H9 (cell line): ENCODE results near the gene ATG7. TPM values are rescaled to one million over a fixed set of nuclear protein-coding genes. Genes with fewer than 3 reads are reported as not detected.

ENCODE experiments used
- DNase-seq: peaks from one replicate; pipeline ENCODE4 v3.0.0-alpha.2; 2017
- H2AFZ ChIP-seq: one replicate; pipeline ENCODE4 v1.6.1; 2013; ENCODE audit warnings: mild to moderate bottlenecking, low read length, control low read depth, moderate library complexity
- H2AK5ac ChIP-seq: 2 replicates; pipeline ENCODE4 v1.6.1; 2013; ENCODE audit warnings: low read length, control low read depth, mixed read lengths; ENCODE audit not compliant: insufficient read length
- H2BK120ac ChIP-seq: one replicate; pipeline ENCODE4 v1.6.1; 2013; ENCODE audit warnings: low read depth, mild to moderate bottlenecking, low read length, control low read depth, inconsistent platforms; ENCODE audit not compliant: poor library complexity, severe bottlenecking
- H2BK12ac ChIP-seq: 2 replicates; pipeline ENCODE4 v1.6.1; 2013; ENCODE audit warnings: low read length, control low read depth, mixed read lengths, low read depth; ENCODE audit not compliant: insufficient read length
- H2BK15ac ChIP-seq: 2 replicates; pipeline ENCODE4 v1.6.1; 2013; ENCODE audit warnings: low read depth, low read length, control low read depth
- H2BK20ac ChIP-seq: one replicate; pipeline ENCODE4 v1.6.1; 2013; ENCODE audit warnings: low read depth, mild to moderate bottlenecking, low read length, control low read depth, inconsistent platforms; ENCODE audit not compliant: poor library complexity, severe bottlenecking
- H2BK5ac ChIP-seq: 2 replicates; pipeline ENCODE4 v1.6.1; 2013; ENCODE audit warnings: low read length, control low read depth, mixed read lengths; ENCODE audit not compliant: insufficient read length
- H3K14ac ChIP-seq: 2 replicates; pipeline ENCODE4 v1.6.1; 2013; ENCODE audit warnings: low read length, control low read depth; ENCODE audit not compliant: insufficient read depth
- H3K18ac ChIP-seq: 2 replicates; pipeline ENCODE4 v1.6.1; 2013; ENCODE audit warnings: low read depth, mild to moderate bottlenecking, mixed read lengths, low read length, control low read depth; ENCODE audit not compliant: insufficient read length
- H3K23ac ChIP-seq: 2 replicates; pipeline ENCODE4 v1.6.1; 2013; ENCODE audit warnings: low read length, control low read depth, mixed read lengths, low read depth; ENCODE audit not compliant: insufficient read length
- H3K23me2 ChIP-seq: 2 replicates; pipeline ENCODE4 v1.6.1; 2013; ENCODE audit warnings: low read depth, mild to moderate bottlenecking, mixed read lengths, low read length, control low read depth; ENCODE audit not compliant: insufficient read length, poor library complexity, severe bottlenecking
- H3K27ac ChIP-seq: 2 replicates; pipeline ENCODE4 v1.5.1; 2013; ENCODE audit warnings: low read length, control low read depth, mixed read lengths, low read depth; ENCODE audit not compliant: insufficient read length
- H3K27me3 ChIP-seq: 2 replicates; pipeline ENCODE4 v1.6.1; 2013; ENCODE audit warnings: low read length, control low read depth, inconsistent platforms; ENCODE audit not compliant: insufficient read depth
- H3K4ac ChIP-seq: 2 replicates; pipeline ENCODE4 v1.6.1; 2013; ENCODE audit warnings: low read depth, mild to moderate bottlenecking, control low read depth, inconsistent platforms, low read length, moderate library complexity
- H3K4me1 ChIP-seq: 2 replicates; pipeline ENCODE4 v1.6.1; 2013; ENCODE audit warnings: low read length, control low read depth, inconsistent platforms; ENCODE audit not compliant: insufficient read depth
- H3K4me2 ChIP-seq: 2 replicates; pipeline ENCODE4 v1.6.1; 2013; ENCODE audit warnings: low read length, control low read depth, mixed read lengths; ENCODE audit not compliant: insufficient read length, insufficient read depth
- H3K56ac ChIP-seq: 2 replicates; pipeline ENCODE4 v1.6.1; 2013; ENCODE audit warnings: low read depth, mild to moderate bottlenecking, mixed read lengths, low read length, control low read depth; ENCODE audit not compliant: insufficient read length
- H3K79me1 ChIP-seq: 2 replicates; pipeline ENCODE4 v1.6.1; 2013; ENCODE audit warnings: low read depth, mild to moderate bottlenecking, moderate library complexity, low read length, control low read depth, inconsistent platforms; ENCODE audit not compliant: insufficient read depth, poor library complexity, severe bottlenecking
- H3K79me2 ChIP-seq: 2 replicates; pipeline ENCODE4 v1.6.1; 2013; ENCODE audit warnings: low read length, control low read depth, inconsistent platforms; ENCODE audit not compliant: insufficient read depth
- H3K9ac ChIP-seq: 2 replicates; pipeline ENCODE4 v1.6.1; 2013; ENCODE audit warnings: low read length, control low read depth, mixed read lengths; ENCODE audit not compliant: insufficient read length; ENCODE audit errors: extremely low read depth
- H3K9me3 ChIP-seq: one replicate; pipeline ENCODE4 v1.6.1; 2013; ENCODE audit warnings: low read depth, low read length, inconsistent platforms; ENCODE audit not compliant: control insufficient read depth
- H3T11ph ChIP-seq: one replicate; pipeline ENCODE4 v1.6.1; 2013; ENCODE audit warnings: mild to moderate bottlenecking, low read length, control low read depth, inconsistent platforms
- H4K20me1 ChIP-seq: one replicate; pipeline ENCODE4 v1.6.1; 2013; ENCODE audit not compliant: control insufficient read depth, insufficient read length, insufficient read depth
- H4K5ac ChIP-seq: 2 replicates; pipeline ENCODE4 v1.6.1; 2013; ENCODE audit warnings: low read depth, mild to moderate bottlenecking, mixed read lengths, low read length, control low read depth; ENCODE audit not compliant: insufficient read length
- H4K8ac ChIP-seq: replicated peaks from 2 replicates; pipeline ENCODE4 v1.6.1; 2013; ENCODE audit warnings: low read length, control low read depth, mixed read lengths, low read depth; ENCODE audit not compliant: insufficient read length
- H4K91ac ChIP-seq: 2 replicates; pipeline ENCODE4 v1.6.1; 2013; ENCODE audit warnings: low read depth, mild to moderate bottlenecking, moderate library complexity, mixed read lengths, low read length, control low read depth; ENCODE audit not compliant: insufficient read length
- H3K27ac Mint-ChIP-seq, 3 experiments: 2 replicates in 2 of 3; 3 replicates in 1 of 3; pipeline ENCODE4 v1.8.0; 2020 to 2021; ENCODE audit warnings: mixed read lengths in 3 of 3, mild to moderate bottlenecking in 1 of 3, moderate library complexity in 1 of 3
- H3K27me3 Mint-ChIP-seq: 2 replicates; pipeline ENCODE4 v1.8.0; 2021; ENCODE audit warnings: low read depth, mild to moderate bottlenecking, moderate library complexity, mixed read lengths
- H3K36me3 Mint-ChIP-seq, 3 experiments: 2 replicates in 2 of 3; 3 replicates in 1 of 3; pipeline ENCODE4 v1.8.0; 2020 to 2021; ENCODE audit warnings: low read depth in 3 of 3, mixed read lengths in 3 of 3; ENCODE audit not compliant: insufficient read depth in 1 of 3
- H3K4me1 Mint-ChIP-seq, 2 experiments: 2 replicates each; pipeline ENCODE4 v1.8.0; 2020; ENCODE audit warnings: mixed read lengths in 2 of 2
- H3K4me3 Mint-ChIP-seq, 2 experiments: 2 replicates in 1 of 2; 3 replicates in 1 of 2; pipeline ENCODE4 v1.8.0; 2020 to 2021; ENCODE audit warnings: mild to moderate bottlenecking in 2 of 2, mixed read lengths in 2 of 2, moderate library complexity in 1 of 2
- H3K9me3 Mint-ChIP-seq, 2 experiments: 2 replicates in 1 of 2; 3 replicates in 1 of 2; pipeline ENCODE4 v1.8.0; 2020; ENCODE audit warnings: mild to moderate bottlenecking in 2 of 2, mixed read lengths in 2 of 2, moderate library complexity in 1 of 2
- WGBS: extraction: QIAGEN DNeasy Blood & Tissue Kit; methylation state at CpG from one replicate; pipeline ENCODE4 v1.1.7; 2013; ENCODE audit warnings: missing lambda C conversion rate, low lambda C conversion rate, mixed read lengths; ENCODE audit not compliant: insufficient read length; ENCODE audit errors: extremely low coverage; 5-methylcytosine and 5-hydroxymethylcytosine counted together
- total RNA-seq: library from RNA; stranded (reverse); gene quantifications from 2 replicates; pipeline ENCODE4 v1.2.1, GENCODE V29; 2021
- TF ChIP-seq, protein P1 (sequence below): fragments of 200-600 bp; sonication (generic); conservative IDR thresholded peaks from 3 replicates; pipeline ENCODE4 v1.8.0; 2021; ENCODE audit warnings: antibody characterized with exemption, mild to moderate bottlenecking

The ATG7 gene
- total RNA-seq, 1 experiment from 2014 or later: 17.9 TPM

DNA sequence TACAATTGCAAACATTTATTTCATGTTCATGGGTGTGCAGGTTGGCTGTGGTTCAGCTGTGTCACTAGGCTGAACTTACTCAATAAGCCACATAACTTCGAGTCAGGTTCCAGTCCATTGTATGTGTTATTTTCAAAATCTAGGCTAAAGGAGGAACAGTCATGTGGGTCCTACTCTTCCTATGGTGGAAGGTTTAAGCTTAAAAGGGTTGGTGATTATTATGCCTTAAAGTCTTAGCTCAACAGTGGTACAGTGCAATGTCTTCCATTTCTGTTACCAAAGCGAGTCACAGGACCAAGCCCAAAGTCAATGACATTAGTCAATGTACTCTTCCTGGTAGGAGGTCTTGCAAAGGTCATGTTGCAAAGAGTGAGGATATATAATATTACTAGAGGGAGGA is 78.2 kb downstream of the ATG7 start:
- no peak overlapping the region for H3K14ac ChIP-seq
- DNase-seq: no peak
- H3K23me2 ChIP-seq: no peaks in the 10 kb centered on the region
- no peak overlapping the region for H3K4me2 ChIP-seq
- no peak overlapping the region for H2BK20ac ChIP-seq
- no peaks in the 10 kb centered on the region for H3K4me1 Mint-ChIP-seq
- H3K27me3 Mint-ChIP-seq: no peaks in the 10 kb centered on the region
- H3K9ac ChIP-seq: no peak overlapping the region
- no peaks in the 10 kb centered on the region for H3K4me1 ChIP-seq
- H2BK5ac ChIP-seq: no peak overlapping the region
- H2BK12ac ChIP-seq: no peak overlapping the region
- WGBS: no CpG with 5 or more reads among the region's 2 CpGs
- TF ChIP-seq, protein P1, sequence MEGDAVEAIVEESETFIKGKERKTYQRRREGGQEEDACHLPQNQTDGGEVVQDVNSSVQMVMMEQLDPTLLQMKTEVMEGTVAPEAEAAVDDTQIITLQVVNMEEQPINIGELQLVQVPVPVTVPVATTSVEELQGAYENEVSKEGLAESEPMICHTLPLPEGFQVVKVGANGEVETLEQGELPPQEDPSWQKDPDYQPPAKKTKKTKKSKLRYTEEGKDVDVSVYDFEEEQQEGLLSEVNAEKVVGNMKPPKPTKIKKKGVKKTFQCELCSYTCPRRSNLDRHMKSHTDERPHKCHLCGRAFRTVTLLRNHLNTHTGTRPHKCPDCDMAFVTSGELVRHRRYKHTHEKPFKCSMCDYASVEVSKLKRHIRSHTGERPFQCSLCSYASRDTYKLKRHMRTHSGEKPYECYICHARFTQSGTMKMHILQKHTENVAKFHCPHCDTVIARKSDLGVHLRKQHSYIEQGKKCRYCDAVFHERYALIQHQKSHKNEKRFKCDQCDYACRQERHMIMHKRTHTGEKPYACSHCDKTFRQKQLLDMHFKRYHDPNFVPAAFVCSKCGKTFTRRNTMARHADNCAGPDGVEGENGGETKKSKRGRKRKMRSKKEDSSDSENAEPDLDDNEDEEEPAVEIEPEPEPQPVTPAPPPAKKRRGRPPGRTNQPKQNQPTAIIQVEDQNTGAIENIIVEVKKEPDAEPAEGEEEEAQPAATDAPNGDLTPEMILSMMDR: no peak
- no peaks in the 10 kb centered on the region for H3K9me3 ChIP-seq
- H4K5ac ChIP-seq: no peak overlapping the region
- no peak overlapping the region for H4K8ac ChIP-seq
- H3K27me3 ChIP-seq: no peaks in the 10 kb centered on the region
- no peak overlapping the region for H2AK5ac ChIP-seq
- H3T11ph ChIP-seq: no peak overlapping the region
- H3K27ac ChIP-seq: no peak overlapping the region
- no peaks in the 10 kb centered on the region for H3K79me1 ChIP-seq
- no peak overlapping the region for H4K91ac ChIP-seq
- H2BK15ac ChIP-seq: no peak overlapping the region
- no peaks in the 10 kb centered on the region for H3K79me2 ChIP-seq
- H3K27ac Mint-ChIP-seq: no peak overlapping the region
- H4K20me1 ChIP-seq: no peaks in the 10 kb centered on the region
- H3K9me3 Mint-ChIP-seq: peaks cover 0 to 6% of the 10 kb centered on the region in 2 experiments; a peak in 2 of 5 replicates
- no peak overlapping the region for H3K56ac ChIP-seq
- no peak overlapping the region for H3K4ac ChIP-seq
- H3K4me3 Mint-ChIP-seq: no peak overlapping the region
- no peak overlapping the region for H3K18ac ChIP-seq
- H3K23ac ChIP-seq: no peak overlapping the region
- peaks cover 19 to 21% (median 20%) of the 10 kb centered on the region in 3 experiments for H3K36me3 Mint-ChIP-seq
- H2AFZ ChIP-seq: no peak overlapping the region
- no peak overlapping the region for H2BK120ac ChIP-seq
